Ovary (tissue), 3 donors: ENCODE measurements around the gene SYT2.

Source experiments
- POLR2A ChIP-seq: fragments of 450-650 bp; IDR thresholded peaks from one replicate; pipeline ENCODE4 v1.6.1; 2017; ENCODE audit warnings: antibody characterized with exemption, mild to moderate bottlenecking, moderate library complexity
- TF ChIP-seq, protein P1 (sequence below), 3 donors: fragments of 450-650 bp in 2 of 3; fragments of 200-600 bp in 1 of 3; IDR thresholded peaks; one replicate each; pipeline versions ENCODE4 v1.5.1 to v1.8.0; 2016 to 2022; ENCODE audit warnings: antibody characterized with exemption in 3 of 3, mild to moderate bottlenecking in 1 of 3
- donor health status: DM: no; HTN: no; CAD: no.

DNA sequence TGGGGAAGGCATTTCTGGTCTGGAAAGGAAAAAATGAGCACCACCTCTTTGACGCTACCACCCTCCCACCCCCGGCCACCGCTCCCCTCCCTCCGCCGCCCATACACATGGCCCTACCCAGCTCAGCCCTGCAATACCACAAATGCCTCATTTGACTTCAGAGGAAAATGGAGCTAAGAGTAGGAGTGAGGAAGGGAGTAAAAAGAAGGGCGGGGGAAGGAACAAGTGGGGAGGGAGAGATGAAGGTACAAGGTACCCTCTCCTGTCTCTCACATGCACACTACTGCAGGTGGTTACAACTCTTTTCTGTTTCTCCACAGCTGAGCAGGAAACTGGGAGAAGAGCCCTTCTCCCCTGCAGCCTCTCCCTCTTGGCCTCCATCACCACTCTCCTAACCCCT, 7.1 kb downstream of the SYT2 start:
- TF ChIP-seq, protein P1, sequence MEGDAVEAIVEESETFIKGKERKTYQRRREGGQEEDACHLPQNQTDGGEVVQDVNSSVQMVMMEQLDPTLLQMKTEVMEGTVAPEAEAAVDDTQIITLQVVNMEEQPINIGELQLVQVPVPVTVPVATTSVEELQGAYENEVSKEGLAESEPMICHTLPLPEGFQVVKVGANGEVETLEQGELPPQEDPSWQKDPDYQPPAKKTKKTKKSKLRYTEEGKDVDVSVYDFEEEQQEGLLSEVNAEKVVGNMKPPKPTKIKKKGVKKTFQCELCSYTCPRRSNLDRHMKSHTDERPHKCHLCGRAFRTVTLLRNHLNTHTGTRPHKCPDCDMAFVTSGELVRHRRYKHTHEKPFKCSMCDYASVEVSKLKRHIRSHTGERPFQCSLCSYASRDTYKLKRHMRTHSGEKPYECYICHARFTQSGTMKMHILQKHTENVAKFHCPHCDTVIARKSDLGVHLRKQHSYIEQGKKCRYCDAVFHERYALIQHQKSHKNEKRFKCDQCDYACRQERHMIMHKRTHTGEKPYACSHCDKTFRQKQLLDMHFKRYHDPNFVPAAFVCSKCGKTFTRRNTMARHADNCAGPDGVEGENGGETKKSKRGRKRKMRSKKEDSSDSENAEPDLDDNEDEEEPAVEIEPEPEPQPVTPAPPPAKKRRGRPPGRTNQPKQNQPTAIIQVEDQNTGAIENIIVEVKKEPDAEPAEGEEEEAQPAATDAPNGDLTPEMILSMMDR (IDR thresholded peaks at IDR 0.05), result no peak
- no peak for TF ChIP-seq POLR2A
